H9 (cell line): ENCODE results near the gene ULK4. TPM values are rescaled to one million over a fixed set of nuclear protein-coding genes. Genes with fewer than 3 reads are reported as not detected.

Experiments used
- DNase-seq: peaks from one replicate; pipeline ENCODE4 v3.0.0-alpha.2; 2017
- H2AFZ ChIP-seq: one replicate; pipeline ENCODE4 v1.6.1; 2013; ENCODE audit warnings: mild to moderate bottlenecking, low read length, control low read depth, moderate library complexity
- H2AK5ac ChIP-seq: 2 replicates; pipeline ENCODE4 v1.6.1; 2013; ENCODE audit warnings: low read length, control low read depth, mixed read lengths; ENCODE audit not compliant: insufficient read length
- H2BK120ac ChIP-seq: one replicate; pipeline ENCODE4 v1.6.1; 2013; ENCODE audit warnings: low read depth, mild to moderate bottlenecking, low read length, control low read depth, inconsistent platforms; ENCODE audit not compliant: poor library complexity, severe bottlenecking
- H2BK12ac ChIP-seq: 2 replicates; pipeline ENCODE4 v1.6.1; 2013; ENCODE audit warnings: low read length, control low read depth, mixed read lengths, low read depth; ENCODE audit not compliant: insufficient read length
- H2BK15ac ChIP-seq: 2 replicates; pipeline ENCODE4 v1.6.1; 2013; ENCODE audit warnings: low read depth, low read length, control low read depth
- H2BK20ac ChIP-seq: one replicate; pipeline ENCODE4 v1.6.1; 2013; ENCODE audit warnings: low read depth, mild to moderate bottlenecking, low read length, control low read depth, inconsistent platforms; ENCODE audit not compliant: poor library complexity, severe bottlenecking
- H2BK5ac ChIP-seq: 2 replicates; pipeline ENCODE4 v1.6.1; 2013; ENCODE audit warnings: low read length, control low read depth, mixed read lengths; ENCODE audit not compliant: insufficient read length
- H3K14ac ChIP-seq: 2 replicates; pipeline ENCODE4 v1.6.1; 2013; ENCODE audit warnings: low read length, control low read depth; ENCODE audit not compliant: insufficient read depth
- H3K18ac ChIP-seq: 2 replicates; pipeline ENCODE4 v1.6.1; 2013; ENCODE audit warnings: low read depth, mild to moderate bottlenecking, mixed read lengths, low read length, control low read depth; ENCODE audit not compliant: insufficient read length
- H3K23ac ChIP-seq: 2 replicates; pipeline ENCODE4 v1.6.1; 2013; ENCODE audit warnings: low read length, control low read depth, mixed read lengths, low read depth; ENCODE audit not compliant: insufficient read length
- H3K23me2 ChIP-seq: 2 replicates; pipeline ENCODE4 v1.6.1; 2013; ENCODE audit warnings: low read depth, mild to moderate bottlenecking, mixed read lengths, low read length, control low read depth; ENCODE audit not compliant: insufficient read length, poor library complexity, severe bottlenecking
- H3K27ac ChIP-seq: 2 replicates; pipeline ENCODE4 v1.5.1; 2013; ENCODE audit warnings: low read length, control low read depth, mixed read lengths, low read depth; ENCODE audit not compliant: insufficient read length
- H3K27me3 ChIP-seq: 2 replicates; pipeline ENCODE4 v1.6.1; 2013; ENCODE audit warnings: low read length, control low read depth, inconsistent platforms; ENCODE audit not compliant: insufficient read depth
- H3K4ac ChIP-seq: 2 replicates; pipeline ENCODE4 v1.6.1; 2013; ENCODE audit warnings: low read depth, mild to moderate bottlenecking, control low read depth, inconsistent platforms, low read length, moderate library complexity
- H3K4me1 ChIP-seq: 2 replicates; pipeline ENCODE4 v1.6.1; 2013; ENCODE audit warnings: low read length, control low read depth, inconsistent platforms; ENCODE audit not compliant: insufficient read depth
- H3K4me2 ChIP-seq: 2 replicates; pipeline ENCODE4 v1.6.1; 2013; ENCODE audit warnings: low read length, control low read depth, mixed read lengths; ENCODE audit not compliant: insufficient read length, insufficient read depth
- H3K56ac ChIP-seq: 2 replicates; pipeline ENCODE4 v1.6.1; 2013; ENCODE audit warnings: low read depth, mild to moderate bottlenecking, mixed read lengths, low read length, control low read depth; ENCODE audit not compliant: insufficient read length
- H3K79me1 ChIP-seq: 2 replicates; pipeline ENCODE4 v1.6.1; 2013; ENCODE audit warnings: low read depth, mild to moderate bottlenecking, moderate library complexity, low read length, control low read depth, inconsistent platforms; ENCODE audit not compliant: insufficient read depth, poor library complexity, severe bottlenecking
- H3K79me2 ChIP-seq: 2 replicates; pipeline ENCODE4 v1.6.1; 2013; ENCODE audit warnings: low read length, control low read depth, inconsistent platforms; ENCODE audit not compliant: insufficient read depth
- H3K9ac ChIP-seq: 2 replicates; pipeline ENCODE4 v1.6.1; 2013; ENCODE audit warnings: low read length, control low read depth, mixed read lengths; ENCODE audit not compliant: insufficient read length; ENCODE audit errors: extremely low read depth
- H3K9me3 ChIP-seq: one replicate; pipeline ENCODE4 v1.6.1; 2013; ENCODE audit warnings: low read depth, low read length, inconsistent platforms; ENCODE audit not compliant: control insufficient read depth
- H3T11ph ChIP-seq: one replicate; pipeline ENCODE4 v1.6.1; 2013; ENCODE audit warnings: mild to moderate bottlenecking, low read length, control low read depth, inconsistent platforms
- H4K20me1 ChIP-seq: one replicate; pipeline ENCODE4 v1.6.1; 2013; ENCODE audit not compliant: control insufficient read depth, insufficient read length, insufficient read depth
- H4K5ac ChIP-seq: 2 replicates; pipeline ENCODE4 v1.6.1; 2013; ENCODE audit warnings: low read depth, mild to moderate bottlenecking, mixed read lengths, low read length, control low read depth; ENCODE audit not compliant: insufficient read length
- H4K8ac ChIP-seq: replicated peaks from 2 replicates; pipeline ENCODE4 v1.6.1; 2013; ENCODE audit warnings: low read length, control low read depth, mixed read lengths, low read depth; ENCODE audit not compliant: insufficient read length
- H4K91ac ChIP-seq: 2 replicates; pipeline ENCODE4 v1.6.1; 2013; ENCODE audit warnings: low read depth, mild to moderate bottlenecking, moderate library complexity, mixed read lengths, low read length, control low read depth; ENCODE audit not compliant: insufficient read length
- H3K27ac Mint-ChIP-seq, 3 experiments: 2 replicates in 2 of 3; 3 replicates in 1 of 3; pipeline ENCODE4 v1.8.0; 2020 to 2021; ENCODE audit warnings: mixed read lengths in 3 of 3, mild to moderate bottlenecking in 1 of 3, moderate library complexity in 1 of 3
- H3K27me3 Mint-ChIP-seq: 2 replicates; pipeline ENCODE4 v1.8.0; 2021; ENCODE audit warnings: low read depth, mild to moderate bottlenecking, moderate library complexity, mixed read lengths
- H3K36me3 Mint-ChIP-seq, 3 experiments: 2 replicates in 2 of 3; 3 replicates in 1 of 3; pipeline ENCODE4 v1.8.0; 2020 to 2021; ENCODE audit warnings: low read depth in 3 of 3, mixed read lengths in 3 of 3; ENCODE audit not compliant: insufficient read depth in 1 of 3
- H3K4me1 Mint-ChIP-seq, 2 experiments: 2 replicates each; pipeline ENCODE4 v1.8.0; 2020; ENCODE audit warnings: mixed read lengths in 2 of 2
- H3K4me3 Mint-ChIP-seq, 2 experiments: 2 replicates in 1 of 2; 3 replicates in 1 of 2; pipeline ENCODE4 v1.8.0; 2020 to 2021; ENCODE audit warnings: mild to moderate bottlenecking in 2 of 2, mixed read lengths in 2 of 2, moderate library complexity in 1 of 2
- H3K9me3 Mint-ChIP-seq, 2 experiments: 2 replicates in 1 of 2; 3 replicates in 1 of 2; pipeline ENCODE4 v1.8.0; 2020; ENCODE audit warnings: mild to moderate bottlenecking in 2 of 2, mixed read lengths in 2 of 2, moderate library complexity in 1 of 2
- WGBS: extraction: QIAGEN DNeasy Blood & Tissue Kit; methylation state at CpG from one replicate; pipeline ENCODE4 v1.1.7; 2013; ENCODE audit warnings: missing lambda C conversion rate, low lambda C conversion rate, mixed read lengths; ENCODE audit not compliant: insufficient read length; ENCODE audit errors: extremely low coverage; 5-methylcytosine and 5-hydroxymethylcytosine counted together
- total RNA-seq: library from RNA; stranded (reverse); gene quantifications from 2 replicates; pipeline ENCODE4 v1.2.1, GENCODE V29; 2021
- TF ChIP-seq, protein P1 (sequence below): fragments of 200-600 bp; sonication (generic); conservative IDR thresholded peaks from 3 replicates; pipeline ENCODE4 v1.8.0; 2021; ENCODE audit warnings: antibody characterized with exemption, mild to moderate bottlenecking

ULK4 gene
- total RNA-seq, 1 experiment from 2014 or later, result 12.9 TPM

DNA sequence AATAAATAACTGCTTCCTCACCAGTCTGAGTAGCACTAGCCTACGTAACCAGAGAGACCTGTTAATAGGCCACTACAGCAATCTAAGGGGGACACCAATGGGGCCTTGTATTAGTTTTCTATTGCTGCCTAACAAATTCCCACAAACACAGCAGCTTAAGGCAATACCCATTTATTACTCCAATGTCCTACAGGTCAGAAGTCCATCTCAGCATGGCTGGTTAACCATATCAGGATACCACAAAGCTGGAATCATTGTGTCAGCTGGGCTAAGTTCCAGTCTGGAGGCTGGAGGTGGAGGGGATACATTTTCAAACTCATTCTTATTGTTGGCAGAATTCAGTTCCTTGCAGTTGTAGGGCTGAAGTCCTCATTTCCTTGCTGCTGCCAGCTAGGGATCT is 331.9 kb downstream of the ULK4 start:
- Histone ChIP-seq H4K91ac (no peak overlapping the region), H3K23ac (no peak overlapping the region), H4K8ac (no peak overlapping the region), H3K4me2 (no peak overlapping the region), H3K9me3 (no peaks in the 10 kb centered on the region), H2BK5ac (no peak overlapping the region), H2BK120ac (no peak overlapping the region), H4K5ac (no peak overlapping the region), H3K27ac (no peak overlapping the region), H3K14ac (no peak overlapping the region), H3K9ac (no peak overlapping the region), H3K79me2 (no peaks in the 10 kb centered on the region), H2BK20ac (no peak overlapping the region), H4K20me1 (no peaks in the 10 kb centered on the region), H3K27me3 (no peaks in the 10 kb centered on the region), H2BK12ac (no peak overlapping the region), H3K79me1 (no peaks in the 10 kb centered on the region), H3T11ph (no peak overlapping the region), H2AK5ac (no peak overlapping the region), H3K23me2 (no peaks in the 10 kb centered on the region), H2AFZ (no peak overlapping the region), H2BK15ac (no peak overlapping the region), H3K18ac (no peak overlapping the region), H3K56ac (no peak overlapping the region), H3K4me1 (peaks cover 5% of the 10 kb centered on the region; the same call in 1 of the 2 replicates), H3K4ac (no peak overlapping the region)
- H3K27ac Mint-ChIP-seq, result peak overlapping the region in 2 of 3 experiments; percentile 19 to 30; a peak in 1 of 7 replicates
- peaks cover 21 to 22% of the 10 kb centered on the region in 2 experiments for H3K4me1 Mint-ChIP-seq
- no peak overlapping the region for H3K4me3 Mint-ChIP-seq
- no peaks in the 10 kb centered on the region; a peak in 1 of 7 replicates for H3K36me3 Mint-ChIP-seq
- H3K27me3 Mint-ChIP-seq, result no peaks in the 10 kb centered on the region
- DNase-seq, result no peak
- TF ChIP-seq, protein P1, sequence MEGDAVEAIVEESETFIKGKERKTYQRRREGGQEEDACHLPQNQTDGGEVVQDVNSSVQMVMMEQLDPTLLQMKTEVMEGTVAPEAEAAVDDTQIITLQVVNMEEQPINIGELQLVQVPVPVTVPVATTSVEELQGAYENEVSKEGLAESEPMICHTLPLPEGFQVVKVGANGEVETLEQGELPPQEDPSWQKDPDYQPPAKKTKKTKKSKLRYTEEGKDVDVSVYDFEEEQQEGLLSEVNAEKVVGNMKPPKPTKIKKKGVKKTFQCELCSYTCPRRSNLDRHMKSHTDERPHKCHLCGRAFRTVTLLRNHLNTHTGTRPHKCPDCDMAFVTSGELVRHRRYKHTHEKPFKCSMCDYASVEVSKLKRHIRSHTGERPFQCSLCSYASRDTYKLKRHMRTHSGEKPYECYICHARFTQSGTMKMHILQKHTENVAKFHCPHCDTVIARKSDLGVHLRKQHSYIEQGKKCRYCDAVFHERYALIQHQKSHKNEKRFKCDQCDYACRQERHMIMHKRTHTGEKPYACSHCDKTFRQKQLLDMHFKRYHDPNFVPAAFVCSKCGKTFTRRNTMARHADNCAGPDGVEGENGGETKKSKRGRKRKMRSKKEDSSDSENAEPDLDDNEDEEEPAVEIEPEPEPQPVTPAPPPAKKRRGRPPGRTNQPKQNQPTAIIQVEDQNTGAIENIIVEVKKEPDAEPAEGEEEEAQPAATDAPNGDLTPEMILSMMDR, result no peak
- no CpG with 5 or more reads among the region's 1 CpG for WGBS
- no peaks in the 10 kb centered on the region; a peak in 1 of 5 replicates for H3K9me3 Mint-ChIP-seq
